ENCODE results near the gene COQ9.
A peak's percentile ranks its signal among the peaks of the same experiment; 100 is the strongest.
"Not testable (repeated sequence)": the region's sequence is repeated elsewhere in the genome, so short reads cannot be mapped to it uniquely, and the experiment has no call there.

COQ9 gene

GRCh38 chr16:57447186-57447962, at the start of gene COQ9, which contains the start of gene CIAPIN1:
Gene COQ9 (plus strand): TSS chr16:57447479. CDS start chr16:57447506, 27 bp downstream.
Gene CIAPIN1 (minus strand): TSS chr16:57447385. CDS start chr16:57440928, 6,457 bp downstream.
- peak; percentile 93 for DNase-seq (ENCODE audit: low read depth)

GRCh38 chr16:57397493-57397892, 49.8 kb upstream of the COQ9 start:
- not testable (repeated sequence) for DNase-seq (ENCODE audit: low read depth)

- no peak for DNase-seq (ENCODE audit: low read depth)
Measured at GRCh38 chr16:57401943-57402640, 45.2 kb upstream of the COQ9 start.

GRCh38 chr16:57403965-57404817, 43.1 kb upstream of the COQ9 start, which contains the start of gene CCL17:
Gene CCL17 (plus strand): TSS chr16:57404767. CDS start chr16:57413933, 9,166 bp downstream.
- DNase-seq (ENCODE audit: low read depth): no peak

- DNase-seq (ENCODE audit: low read depth): no peak
Measured at GRCh38 chr16:57405097-57405496, 42.2 kb upstream of the COQ9 start.

GRCh38 chr16:57406881-57407280, 40.4 kb upstream of the COQ9 start:
- no peak for DNase-seq (ENCODE audit: low read depth)

- DNase-seq (ENCODE audit: low read depth): no peak
Measured at GRCh38 chr16:57407521-57408353, 39.5 kb upstream of the COQ9 start.

- DNase-seq (ENCODE audit: low read depth): no peak
Measured at GRCh38 chr16:57409065-57409464, 38.2 kb upstream of the COQ9 start.

GRCh38 chr16:57409870-57410587, 37.2 kb upstream of the COQ9 start:
- no peak for DNase-seq (ENCODE audit: low read depth)

- no peak for DNase-seq (ENCODE audit: low read depth)
Measured at GRCh38 chr16:57411362-57411976, 35.8 kb upstream of the COQ9 start.

GRCh38 chr16:57412584-57412983, 34.7 kb upstream of the COQ9 start:
- DNase-seq (ENCODE audit: low read depth): no peak

GRCh38 chr16:57413301-57413730, 34.0 kb upstream of the COQ9 start:
- no peak for DNase-seq (ENCODE audit: low read depth)

GRCh38 chr16:57413733-57414132, 33.5 kb upstream of the COQ9 start:
- DNase-seq (ENCODE audit: low read depth): no peak

- DNase-seq (ENCODE audit: low read depth): no peak
Measured at GRCh38 chr16:57416084-57416483, 31.2 kb upstream of the COQ9 start.

GRCh38 chr16:57419506-57419905, 27.8 kb upstream of the COQ9 start:
- no peak for DNase-seq (ENCODE audit: low read depth)

GRCh38 chr16:57422026-57422944, 25.0 kb upstream of the COQ9 start:
- peak; percentile 70 for DNase-seq (ENCODE audit: low read depth)

GRCh38 chr16:57423152-57423551, 24.1 kb upstream of the COQ9 start:
- DNase-seq (ENCODE audit: low read depth): no peak

- DNase-seq (ENCODE audit: low read depth): no peak
Measured at GRCh38 chr16:57424583-57424982, 22.7 kb upstream of the COQ9 start.

GRCh38 chr16:57426356-57426755, 20.9 kb upstream of the COQ9 start:
- no peak for DNase-seq (ENCODE audit: low read depth)
